Endothelial cell of umbilical vein (primary cell): ENCODE results near the gene MUC5AC. TPM values are rescaled to one million over a fixed set of nuclear protein-coding genes. Genes with fewer than 3 reads are reported as not detected.

ENCODE experiments used
- BruUV-seq: library from RNA; stranded (reverse); fragments of 400-500 nt; replicated peaks from 2 replicates; lab custom pipeline; 2021; lab: Mats Ljungman, UMichigan
- CTCF ChIA-PET: fragments of 300-600, 350-600 bp; sonication (Branson Sonifier 250); formaldehyde crosslinking; loops from one replicate; lab custom pipeline; 2021; ENCODE audit warnings: antibody characterized with exemption, inconsistent platforms; lab: Charles Lee
- POLR2A ChIA-PET: fragments of 300-600, 350-600 bp; sonication (Branson Sonifier 250); formaldehyde crosslinking; loops from one replicate; lab custom pipeline; 2021; ENCODE audit warnings: antibody characterized with exemption, inconsistent platforms; lab: Charles Lee
- DNase-seq: peaks from one replicate; pipeline ENCODE4 v3.0.0-alpha.2; 2011; ENCODE audit warnings: low read depth, low spot score
- FAIRE-seq: peaks from 2 replicates; lab custom pipeline; 2011; peaks lifted over from hg19 to GRCh38; lab: Jason Lieb, UNC
- H2AFZ ChIP-seq: 2 replicates; pipeline ENCODE4 v1.6.0; 2012; ENCODE audit warnings: low read depth, low read length, control low read depth, inconsistent platforms
- H3K27ac ChIP-seq: 2 replicates; pipeline ENCODE4 v1.5.1; 2011; ENCODE audit warnings: low read depth, mild to moderate bottlenecking, control low read depth, low read length, moderate library complexity; ENCODE audit not compliant: insufficient read depth
- H3K27me3 ChIP-seq, 2 experiments: 2 replicates each; pipeline versions ENCODE4 v1.6.0 to v1.6.1; 2011; ENCODE audit warnings: low read length in 2 of 2, mixed read lengths in 1 of 2; ENCODE audit not compliant: control insufficient read depth in 2 of 2, insufficient read depth in 2 of 2
- H3K36me3 ChIP-seq, 2 experiments: 2 replicates in 1 of 2; 3 replicates in 1 of 2; pipeline ENCODE4 v1.5.1; 2011; ENCODE audit warnings: low read length in 2 of 2, mild to moderate bottlenecking in 1 of 2, moderate library complexity in 1 of 2; ENCODE audit not compliant: control insufficient read depth in 2 of 2, insufficient read depth in 2 of 2; ENCODE audit errors: extremely low read depth in 1 of 2
- H3K4me1 ChIP-seq: 3 replicates; pipeline ENCODE4 v1.5.1; 2011; ENCODE audit warnings: mild to moderate bottlenecking, low read length; ENCODE audit not compliant: control insufficient read depth, insufficient read depth; ENCODE audit errors: extremely low read depth
- H3K4me2 ChIP-seq: 2 replicates; pipeline ENCODE4 v1.6.1; 2011; ENCODE audit warnings: low read length, control low read depth, mixed read lengths; ENCODE audit not compliant: insufficient read depth
- H3K4me3 ChIP-seq, 3 experiments: fragments of 200-600 bp in 1 of 3; sonication (generic), shearing (Covaris generic) in 1 of 3; replicated peaks in 1 of 3; 2 replicates each; pipeline ENCODE4 v1.5.1; 2011 to 2016; ENCODE audit warnings: control low read depth in 3 of 3, low read length in 3 of 3, mild to moderate bottlenecking in 2 of 3, inconsistent platforms in 1 of 3, low read depth in 1 of 3, moderate library complexity in 1 of 3; ENCODE audit not compliant: insufficient read depth in 1 of 3
- H3K79me2 ChIP-seq: 2 replicates; pipeline ENCODE4 v1.6.0; 2012; ENCODE audit warnings: low read length, inconsistent platforms; ENCODE audit not compliant: control insufficient read depth, insufficient read depth
- H3K9ac ChIP-seq: replicated peaks from 2 replicates; pipeline ENCODE3; 2011; ENCODE audit warnings: low read length, control low read depth; ENCODE audit not compliant: insufficient read depth; ENCODE audit errors: extremely low read depth
- H3K9me1 ChIP-seq: replicated peaks from 3 replicates; pipeline ENCODE4 v1.6.0; 2011; ENCODE audit warnings: mild to moderate bottlenecking, low read length; ENCODE audit not compliant: control insufficient read depth, insufficient read depth; ENCODE audit errors: extremely low read depth
- H3K9me3 ChIP-seq: replicated peaks from 2 replicates; pipeline ENCODE4 v1.5.1; 2012; ENCODE audit warnings: low read length, inconsistent platforms; ENCODE audit not compliant: control insufficient read depth, insufficient read depth
- H4K20me1 ChIP-seq: replicated peaks from 2 replicates; pipeline ENCODE3; 2011; ENCODE audit warnings: mild to moderate bottlenecking, low read length; ENCODE audit not compliant: control insufficient read depth, insufficient read depth; ENCODE audit errors: extremely low read depth
- CTCF ChIP-seq, 2 donors: IDR thresholded peaks; 1 replicate in 1 of 2; 2 replicates in 1 of 2; pipeline ENCODE4 v1.5.1; 2011; ENCODE audit warnings: low read length in 2 of 2, mild to moderate bottlenecking in 2 of 2, moderate library complexity in 2 of 2, control low read depth in 1 of 2, inconsistent platforms in 1 of 2, low read depth in 1 of 2; ENCODE audit not compliant: insufficient read depth in 1 of 2; ENCODE audit errors: extremely low read depth in 1 of 2
- EZH2 ChIP-seq: IDR thresholded peaks from 2 replicates; pipeline ENCODE4 v1.6.1; 2012; ENCODE audit warnings: borderline replicate concordance, low read depth, mild to moderate bottlenecking, moderate library complexity, low read length, inconsistent platforms; ENCODE audit not compliant: severe bottlenecking
- FOS ChIP-seq: IDR thresholded peaks from 2 replicates; pipeline ENCODE4 v1.6.1; 2011; ENCODE audit warnings: mild to moderate bottlenecking, low read length, moderate library complexity, borderline replicate concordance; ENCODE audit not compliant: insufficient read depth
- GATA2 ChIP-seq: IDR thresholded peaks from 2 replicates; pipeline ENCODE4 v1.7.0; 2011; ENCODE audit warnings: low read depth, mild to moderate bottlenecking, moderate library complexity, mixed read lengths, low read length; ENCODE audit not compliant: insufficient read length, insufficient read depth
- JUN ChIP-seq: IDR thresholded peaks from 2 replicates; pipeline ENCODE4 v1.6.1; 2011; ENCODE audit warnings: borderline replicate concordance, low read depth; ENCODE audit not compliant: insufficient read length, insufficient read depth
- MAX ChIP-seq: IDR thresholded peaks from 2 replicates; pipeline ENCODE4 v1.6.1; 2011; ENCODE audit not compliant: insufficient read depth, insufficient read length
- MYC ChIP-seq: IDR thresholded peaks from one replicate; pipeline ENCODE4 v1.6.1; 2011; ENCODE audit warnings: mild to moderate bottlenecking, low read depth, low read length
- POLR2A ChIP-seq: IDR thresholded peaks from 2 replicates; pipeline ENCODE4 v1.6.1; 2012; ENCODE audit warnings: low read depth, mild to moderate bottlenecking, control low read depth, low read length
- POLR2AphosphoS5 ChIP-seq: IDR thresholded peaks from 2 replicates; pipeline ENCODE4 v1.6.1; 2012; ENCODE audit warnings: low read depth, mild to moderate bottlenecking, control low read depth, low read length, moderate library complexity; ENCODE audit not compliant: insufficient read depth
- dilution Hi-C: fragments of 300-500 bp; cut with MboI; formaldehyde crosslinking; loops from one replicate; pipeline ENCODE4 v1.15.0; 2019; ENCODE audit warnings: low sequenced_read_pairs; ENCODE audit not compliant: extremely low pct_ligation_motif_present
- intact Hi-C: fragments of 100-400 bp; cut with micrococcal nuclease; formaldehyde crosslinking; loops from one replicate; pipeline ENCODE4 v1.10.0; 2022
- polyA plus RNA-seq, 4 experiments: library from polyadenylated mRNA; depleted of rRNA in 3 of 4; stranded (reverse) in 3 of 4; unstranded in 1 of 4; fragments of >200 nt; gene quantifications; 2 replicates each; pipeline versions ENCODE4 v1.2.1 to v1.2.3, GENCODE V29; 2011 to 2012; ENCODE audit warnings: missing spikeins in 1 of 4
- total RNA-seq: library from RNA; stranded (reverse); gene quantifications from 2 replicates; pipeline ENCODE4 v1.2.3, GENCODE V29; 2021

Gene MUC5AC
- total and polyA plus RNA-seq, 2 donors (not counting 3 experiments of a cell fraction or from before 2014, with no cell fraction given) = not detected

GRCh38 chr11:1225386-1226225 is 67.9 kb downstream of the MUC5AC start:
- H3K27ac ChIP-seq = no peak overlapping the region
- dilution Hi-C loops (no loop called here), intact Hi-C loops (no loop called here)
- TF ChIP-seq GATA2 (no peak), MAX (no peak), POLR2A (no peak), EZH2 (no peak), MYC (no peak), JUN (no peak), POLR2AphosphoS5 (no peak), CTCF (IDR thresholded peaks at IDR 0.05; ENCODE audit: extremely low read depth in 1 of 2, insufficient read depth in 1 of 2, low read depth in 1 of 2, low read length in 2 of 2) (no peak), FOS (no peak)
- no peak overlapping the region for H3K9ac ChIP-seq
- H3K79me2 ChIP-seq = no peaks in the 10 kb centered on the region
- DNase-seq = no peak
- no peak overlapping the region for H3K4me2 ChIP-seq
- BruUV-seq = no TSS peak
- FAIRE-seq = no peak
- H3K9me3 ChIP-seq = no peaks in the 10 kb centered on the region
- H2AFZ ChIP-seq = no peak overlapping the region
- no peaks in the 10 kb centered on the region for H3K36me3 ChIP-seq
- no peak overlapping the region for H3K4me3 ChIP-seq
- no peaks in the 10 kb centered on the region for H4K20me1 ChIP-seq
- CTCF ChIA-PET = interaction anchor here (1.4 kb wide), 1 partner anchor 349 kb away, joined by 3 read pairs; no protein-coding TSS in a partner anchor
- no peaks in the 10 kb centered on the region for H3K27me3 ChIP-seq
- no peaks in the 10 kb centered on the region for H3K9me1 ChIP-seq
- H3K4me1 ChIP-seq = no peaks in the 10 kb centered on the region
- POLR2A ChIA-PET = no interaction called here
